Right kidney (tissue), 1 donor: Measurements from ENCODE around the gene DCLK1.

Experiments
- DNase-seq: peaks from one replicate; pipeline ENCODE4 v3.0.0-alpha.2; 2016

The DCLK1 gene

DNA sequence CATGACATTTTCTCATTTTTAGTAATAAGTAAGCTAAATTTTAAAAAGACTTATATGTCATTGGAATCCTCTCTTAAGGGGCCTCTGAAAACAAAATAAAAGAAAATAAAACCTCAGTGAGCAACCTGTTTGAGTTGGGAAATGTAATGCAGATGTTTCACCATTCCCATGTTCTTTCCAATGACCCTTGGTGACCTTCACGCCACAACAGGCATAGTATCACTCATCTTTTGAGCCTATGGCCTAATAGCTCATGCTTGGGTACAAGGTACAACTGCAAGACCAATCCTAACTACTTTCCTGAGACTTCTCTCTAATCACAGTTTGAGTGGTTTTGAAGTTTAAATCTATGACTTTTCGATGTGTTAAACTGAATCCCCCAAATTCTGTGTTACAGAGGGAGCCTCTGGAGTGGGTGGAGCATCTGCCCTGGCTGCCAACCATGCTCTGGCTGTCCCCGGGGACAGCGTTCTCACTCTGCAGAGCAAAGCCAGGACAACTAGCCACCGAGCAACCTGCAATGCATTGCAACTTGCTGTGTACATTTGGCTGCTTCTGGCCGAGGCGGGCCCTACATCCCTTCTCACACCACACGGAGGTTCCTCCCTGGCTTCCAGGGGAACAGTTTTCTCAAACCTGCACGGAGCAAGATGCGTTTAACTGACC, 346.8 kb downstream of the DCLK1 start:
- no peak for DNase-seq

DNA sequence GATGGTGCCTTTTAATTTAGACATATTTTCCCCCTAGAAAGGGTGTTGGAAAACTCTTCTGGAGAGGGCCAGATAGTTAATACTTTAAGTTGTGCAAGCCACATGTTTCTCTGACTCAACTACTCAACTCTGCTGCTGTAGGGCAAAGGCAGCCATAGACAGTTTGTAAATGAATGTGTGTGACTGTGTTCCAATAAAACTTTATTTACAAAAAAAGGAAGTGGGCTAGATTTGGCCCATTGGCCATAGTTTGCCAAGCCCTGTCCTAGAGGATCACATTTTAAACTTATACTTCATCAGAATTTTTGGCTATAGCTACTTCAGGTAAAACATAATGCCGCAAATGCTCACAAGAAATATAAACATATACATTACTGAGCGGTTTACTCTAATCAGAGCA, 348.4 kb downstream of the DCLK1 start:
- DNase-seq, result no peak

DNA sequence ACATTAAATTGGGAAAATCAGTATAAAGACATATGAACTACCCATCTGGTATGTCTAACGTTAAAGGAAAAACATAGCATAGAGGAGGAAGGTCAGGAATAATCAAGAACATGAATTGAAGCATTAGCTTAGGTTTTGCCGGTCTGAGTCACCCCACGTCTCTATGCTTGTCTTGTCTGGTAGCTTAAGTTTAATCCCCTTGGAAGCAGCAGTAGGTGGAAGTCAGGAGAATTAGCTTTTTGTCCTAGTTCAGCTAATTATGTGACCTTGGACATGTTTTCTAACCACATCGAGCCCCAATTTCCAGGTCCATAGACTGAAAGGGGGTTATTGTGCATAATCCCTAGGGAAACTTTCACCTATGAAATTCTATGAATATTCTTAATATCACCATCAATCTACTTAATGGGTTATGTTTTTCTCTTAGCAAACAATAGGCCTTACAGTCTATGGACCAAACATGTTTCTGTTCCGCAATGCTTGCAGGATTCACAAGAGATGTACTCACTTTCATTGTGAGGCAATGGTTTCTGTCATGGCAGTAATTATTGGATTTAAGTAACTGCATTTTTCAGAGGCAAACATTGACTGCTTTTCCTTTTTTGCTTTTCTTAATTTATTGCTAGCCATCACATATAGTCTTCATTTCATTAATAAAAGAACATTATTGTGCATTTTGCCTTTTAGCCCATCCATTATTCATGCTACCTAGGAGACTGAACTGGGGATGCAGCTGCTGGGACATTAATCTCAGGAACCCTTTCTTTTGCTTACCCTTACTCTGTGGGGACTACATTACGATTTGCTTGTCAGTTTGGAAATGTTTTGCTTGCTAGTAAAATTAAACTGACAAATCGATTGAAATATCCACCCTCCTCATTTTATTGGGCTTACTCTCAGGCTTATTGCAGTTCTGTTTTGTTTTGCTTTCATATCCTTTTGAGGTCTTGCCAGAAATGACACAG, 349.9 kb downstream of the DCLK1 start:
- no peak for DNase-seq

DNA sequence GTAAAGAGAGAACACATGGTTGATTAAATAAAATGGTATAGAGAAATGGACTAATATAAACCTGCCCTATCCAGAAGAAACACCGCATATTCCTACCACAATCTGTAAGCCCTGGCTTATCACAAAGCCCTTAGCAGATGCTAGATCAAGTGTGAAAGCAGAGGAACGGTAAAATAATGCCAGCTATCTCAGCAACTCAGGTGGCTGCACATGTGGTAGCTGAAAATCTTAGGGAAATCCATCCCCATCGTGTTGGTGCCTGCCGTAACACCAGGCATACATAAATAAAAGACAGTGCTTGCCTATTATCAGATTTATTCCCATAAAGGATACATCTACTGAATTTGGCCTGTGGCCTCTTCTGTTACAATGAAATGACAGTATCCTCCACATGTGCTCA, 350.6 kb downstream of the DCLK1 start:
- no peak for DNase-seq

DNA sequence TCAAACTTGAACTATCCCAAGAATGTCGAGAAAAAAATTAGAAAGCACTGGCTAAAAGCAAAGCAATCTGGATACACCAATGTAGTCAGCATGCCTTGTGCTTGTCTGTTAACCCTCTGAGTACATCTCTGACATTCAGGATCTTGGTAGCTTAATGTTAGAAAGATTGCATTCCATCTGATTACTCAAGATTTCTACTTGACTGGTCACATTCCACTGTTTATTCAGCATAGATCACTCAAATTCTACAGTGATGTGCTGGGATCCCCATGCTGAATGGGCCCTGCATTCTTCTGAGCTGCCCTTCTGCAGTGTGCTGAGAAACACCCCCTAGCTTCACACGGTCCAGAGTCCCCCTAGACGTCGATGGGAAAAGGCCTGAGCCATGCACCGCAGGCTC, 359.3 kb downstream of the DCLK1 start:
- no peak for DNase-seq

DNA sequence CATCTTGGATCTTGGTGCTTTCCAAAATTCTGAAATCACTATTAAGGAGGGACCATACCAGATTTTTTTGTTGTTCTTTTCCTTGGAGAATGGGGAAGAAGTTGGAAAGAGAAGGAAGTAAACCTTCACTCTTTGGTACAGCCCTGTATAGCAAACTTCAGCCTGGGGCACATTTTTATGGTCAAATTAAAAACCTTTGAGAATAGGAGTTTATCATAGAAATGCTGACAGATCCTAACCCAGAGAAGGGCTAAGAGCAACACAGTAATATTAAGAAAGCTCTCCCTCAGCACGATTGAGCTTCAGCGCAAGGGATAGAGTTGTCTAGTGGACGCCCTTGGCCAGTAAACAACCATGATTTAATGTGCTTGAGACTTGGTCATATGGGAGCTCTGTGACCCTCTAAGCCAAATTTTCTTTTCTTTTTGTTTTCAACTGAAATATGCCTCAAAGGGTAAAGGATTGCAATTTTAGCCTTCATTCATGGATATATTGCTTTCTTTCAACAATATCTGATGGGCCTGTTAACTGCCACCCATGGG, 360.4 kb downstream of the DCLK1 start:
- no peak for DNase-seq

DNA sequence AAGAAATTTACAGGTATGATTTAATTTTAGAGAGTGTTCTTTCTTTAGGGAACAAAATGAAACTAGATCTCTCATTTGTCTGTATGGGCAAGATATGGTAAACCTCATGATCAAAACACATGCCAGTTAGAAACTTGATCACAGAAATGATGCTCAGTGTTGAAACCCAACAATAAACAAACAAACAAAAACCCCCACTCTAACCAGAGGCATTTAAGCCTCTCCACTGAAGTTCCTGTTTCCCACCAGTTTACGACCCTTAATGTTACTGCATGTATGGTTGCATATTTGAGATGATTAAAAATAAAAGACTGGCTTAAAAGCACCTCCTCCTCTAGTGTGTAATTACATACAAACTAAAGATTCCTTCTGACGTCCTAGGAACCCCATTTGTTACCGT, 361.4 kb downstream of the DCLK1 start:
- DNase-seq, result no peak

DNA sequence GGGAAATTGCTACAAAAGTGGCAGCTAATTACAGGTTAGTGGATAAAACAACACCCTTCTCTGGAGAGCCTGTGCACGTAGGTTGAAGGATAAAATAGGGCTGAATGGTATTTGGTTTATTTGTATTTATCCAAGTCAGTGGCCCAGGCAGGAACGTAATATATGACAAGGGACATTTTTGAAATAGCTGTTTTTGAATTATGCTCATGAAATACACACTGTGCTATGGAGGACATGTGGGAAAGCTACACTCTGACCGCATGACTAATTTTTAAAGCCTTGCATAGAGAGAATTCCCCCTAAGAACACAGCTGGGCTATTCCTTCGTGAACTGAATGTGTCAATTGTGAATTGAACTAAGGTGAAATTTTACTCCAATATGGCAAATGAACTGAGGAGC, 362.6 kb downstream of the DCLK1 start:
- no peak for DNase-seq

DNA sequence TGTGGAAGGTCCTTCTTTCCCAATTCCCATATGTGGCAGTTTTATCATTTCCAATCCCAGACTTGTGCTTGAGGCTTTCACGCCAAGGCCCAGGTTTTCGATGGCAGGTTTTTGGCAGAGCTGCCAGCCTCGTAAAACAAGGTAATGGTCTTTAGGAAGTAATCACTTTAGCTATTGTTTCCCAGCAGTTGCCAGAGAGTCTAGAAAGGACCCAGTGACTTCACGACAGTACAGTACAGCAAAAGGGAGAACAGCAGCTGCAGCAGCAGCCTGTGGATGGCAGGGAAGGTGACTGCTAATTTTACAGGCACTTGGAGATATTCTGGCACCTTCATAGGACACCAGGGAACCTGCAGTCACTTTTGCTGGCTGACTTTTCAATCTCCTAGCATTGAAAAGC, 363.1 kb downstream of the DCLK1 start:
- no peak for DNase-seq

DNA sequence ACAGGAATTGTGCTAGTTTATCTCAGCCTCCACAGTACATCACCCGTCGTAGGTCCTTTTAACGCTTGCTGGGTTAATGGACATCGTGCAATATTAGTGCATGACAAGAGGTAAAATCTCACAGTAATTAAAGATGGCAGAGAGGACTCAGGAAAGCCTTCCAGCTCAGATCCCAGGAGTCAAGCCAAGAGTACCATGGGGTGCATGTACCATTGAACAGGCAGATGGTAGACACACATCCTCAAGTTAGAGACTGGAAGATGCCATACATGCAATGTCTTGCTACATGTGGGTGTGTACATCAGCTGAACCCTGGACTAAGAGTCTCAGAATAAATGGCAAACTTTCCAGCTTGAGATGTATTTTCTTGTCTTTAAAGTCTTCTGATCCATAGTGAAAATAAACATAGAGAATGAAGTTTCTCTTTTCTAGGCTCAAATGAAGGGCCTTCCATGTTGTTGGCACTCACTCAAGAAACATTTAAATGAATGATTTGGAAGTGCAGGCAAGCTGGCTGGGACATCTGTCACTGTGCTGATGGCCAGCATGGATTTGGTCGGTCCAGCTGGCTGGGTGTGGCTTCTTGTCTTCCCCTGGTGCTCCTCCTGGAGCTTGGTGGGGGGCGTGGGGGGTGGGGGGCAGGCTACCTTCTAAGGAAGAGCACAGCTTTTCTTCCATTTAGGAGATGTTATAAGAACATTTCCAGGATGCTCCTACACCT, 363.8 kb downstream of the DCLK1 start:
- DNase-seq, result no peak

DNA sequence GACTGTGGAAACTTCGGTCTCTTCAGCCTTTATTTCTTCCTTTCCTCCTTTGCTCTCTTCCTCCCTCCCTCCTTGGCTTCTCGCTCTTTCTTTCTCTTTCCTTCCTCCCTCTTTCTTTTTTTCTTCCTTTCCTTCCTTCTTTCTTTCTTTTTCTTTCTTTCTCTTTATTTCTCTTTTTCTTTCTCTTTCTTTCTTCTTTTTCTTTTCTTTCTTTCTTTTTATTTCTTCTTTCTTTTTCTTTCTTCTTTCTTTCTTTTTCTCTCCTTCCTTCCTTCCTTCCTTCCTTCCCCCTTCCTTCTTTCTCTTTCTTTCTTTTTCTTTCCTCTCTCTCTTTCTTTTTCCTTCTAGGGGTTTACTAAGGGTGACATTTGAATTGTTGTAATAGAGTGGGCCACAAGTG, 364.5 kb downstream of the DCLK1 start:
- no peak for DNase-seq

DNA sequence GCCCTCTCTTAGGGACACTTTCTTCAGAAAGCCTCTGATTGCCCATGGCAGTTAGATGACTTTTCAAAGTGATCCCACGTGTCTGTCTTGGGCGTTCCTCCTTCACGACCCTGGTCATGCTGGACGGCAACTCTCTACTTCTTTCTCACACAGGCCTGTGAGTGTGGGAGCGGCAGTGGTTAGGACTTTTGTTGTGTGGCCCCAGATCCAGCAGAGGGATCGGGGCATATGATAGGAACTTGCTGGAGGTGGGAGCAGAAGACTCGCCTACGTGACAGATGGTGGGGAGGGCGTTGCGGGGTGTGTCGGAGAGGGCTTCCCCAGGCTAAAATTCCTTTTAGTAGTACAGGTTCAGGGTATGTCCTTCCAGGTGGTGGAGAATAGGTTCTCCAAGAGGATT, 365.2 kb downstream of the DCLK1 start:
- no peak for DNase-seq

DNA sequence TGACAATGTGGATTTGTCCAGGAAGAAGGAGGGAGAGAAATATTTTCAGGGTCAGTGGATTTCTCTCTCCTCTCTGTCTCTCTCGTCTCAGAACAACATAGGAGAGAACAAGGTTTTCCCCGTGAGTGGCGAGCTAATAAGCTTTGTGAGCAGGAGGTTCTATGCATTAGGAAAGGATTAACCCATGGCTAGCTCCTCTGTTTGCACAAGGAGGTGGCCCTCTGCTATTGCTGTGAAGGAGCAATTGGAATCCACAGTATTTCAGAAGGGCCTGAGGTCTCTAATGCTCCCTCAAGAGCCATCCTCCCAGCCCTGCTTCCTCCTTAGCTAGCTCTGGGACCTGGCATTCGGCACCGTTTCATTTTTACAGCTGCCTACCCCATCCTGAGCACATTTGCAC, 365.8 kb downstream of the DCLK1 start:
- no peak for DNase-seq

DNA sequence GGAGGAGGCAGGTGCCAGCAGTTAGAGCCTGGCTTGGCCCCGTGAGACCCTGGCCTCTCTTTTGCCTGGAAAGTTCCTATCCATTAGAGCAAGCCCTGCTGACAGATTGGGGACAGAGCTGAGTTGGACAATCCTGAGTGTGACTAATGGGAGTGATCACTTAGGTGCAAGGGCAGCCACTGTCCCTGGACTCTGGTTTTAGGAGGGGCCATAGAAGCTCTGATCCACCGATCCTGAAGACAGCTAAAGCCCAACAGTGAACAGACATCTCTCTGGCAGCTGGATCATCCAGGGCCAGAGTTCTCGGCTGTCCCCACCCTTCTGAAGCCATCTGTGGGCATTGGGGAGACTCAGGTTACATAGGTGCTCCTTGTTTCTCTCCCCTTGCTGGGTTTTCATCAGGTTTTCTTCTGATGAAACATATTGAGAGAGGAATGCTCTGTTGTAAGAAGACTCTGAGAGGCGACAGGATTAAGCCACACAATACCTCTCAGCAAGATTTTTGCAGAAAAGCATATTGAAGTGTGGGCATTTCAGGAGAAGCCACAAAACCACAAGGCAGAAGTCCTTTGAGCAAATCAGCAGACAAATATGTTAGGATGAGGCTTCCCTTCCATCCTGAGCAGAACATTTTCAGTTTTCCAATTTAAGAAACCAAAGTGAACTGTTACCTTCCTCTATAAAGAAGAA, 366.7 kb downstream of the DCLK1 start:
- no peak for DNase-seq

DNA sequence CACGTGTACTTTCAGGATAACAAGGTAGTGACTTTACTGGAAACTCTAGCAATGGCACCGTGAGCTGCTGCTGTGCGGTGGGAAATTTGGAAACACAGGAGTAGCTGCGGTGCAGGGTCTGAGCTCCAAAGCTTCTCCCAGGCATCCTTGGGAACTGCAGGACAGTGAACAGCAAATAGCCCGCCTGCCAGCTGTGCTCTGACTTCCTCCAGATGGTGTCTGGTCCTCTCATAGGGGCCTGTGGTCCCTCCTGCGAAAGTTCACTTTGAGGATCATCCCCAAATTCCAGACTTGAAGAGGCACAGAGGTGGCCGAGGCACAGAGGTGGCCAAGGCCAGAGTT, 367.4 kb downstream of the DCLK1 start:
- no peak for DNase-seq

DNA sequence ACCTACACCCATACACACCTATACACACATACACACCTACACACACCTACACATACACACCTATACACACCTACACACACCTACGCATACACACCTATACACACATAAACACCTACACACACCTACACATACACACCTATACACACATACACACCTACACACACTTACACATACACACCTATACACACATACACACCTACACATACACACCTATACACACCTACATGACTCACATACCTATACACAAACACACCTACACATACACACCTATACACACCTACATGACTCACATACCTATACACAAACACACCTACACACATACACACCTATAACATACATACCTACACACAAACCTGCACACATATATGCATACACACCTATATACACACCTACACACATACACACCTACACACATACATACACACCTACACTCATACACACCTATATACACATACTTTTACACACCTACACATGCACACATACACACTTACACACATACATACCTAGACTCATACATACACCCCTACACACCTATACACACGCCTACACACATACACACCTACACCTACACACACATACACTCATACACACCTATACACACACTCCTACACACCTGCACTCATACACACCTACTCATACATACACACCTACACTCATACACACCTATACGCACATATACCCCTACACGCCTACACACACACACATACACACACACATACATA, 368.0 kb downstream of the DCLK1 start:
- no peak for DNase-seq

DNA sequence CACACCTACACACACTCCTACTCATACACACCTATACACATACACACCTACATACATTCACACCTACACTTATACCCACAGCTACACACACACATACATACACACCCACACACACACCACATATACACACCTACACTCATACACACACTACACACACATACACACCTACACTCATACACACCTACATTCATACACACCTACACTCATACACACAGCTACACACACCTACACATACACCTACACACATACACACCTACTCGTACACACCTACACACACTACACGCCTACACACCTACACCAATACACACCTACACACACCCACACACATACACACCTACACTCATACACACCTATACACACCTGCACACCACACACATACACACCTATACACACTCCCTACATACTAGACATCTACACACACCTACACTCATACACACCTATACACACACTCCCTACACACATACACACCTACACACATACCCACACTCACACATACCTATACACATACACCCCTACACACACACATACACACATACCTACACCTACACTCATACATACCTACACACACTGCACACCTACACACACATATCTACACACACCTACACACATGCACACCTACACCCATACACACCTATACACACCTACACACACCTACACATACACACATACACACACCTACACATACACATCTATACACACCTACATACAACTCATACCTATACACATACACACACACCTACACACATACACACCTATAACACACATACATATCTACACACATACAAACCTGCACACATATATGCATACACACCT, 369.5 kb downstream of the DCLK1 start:
- DNase-seq, result no peak

DNA sequence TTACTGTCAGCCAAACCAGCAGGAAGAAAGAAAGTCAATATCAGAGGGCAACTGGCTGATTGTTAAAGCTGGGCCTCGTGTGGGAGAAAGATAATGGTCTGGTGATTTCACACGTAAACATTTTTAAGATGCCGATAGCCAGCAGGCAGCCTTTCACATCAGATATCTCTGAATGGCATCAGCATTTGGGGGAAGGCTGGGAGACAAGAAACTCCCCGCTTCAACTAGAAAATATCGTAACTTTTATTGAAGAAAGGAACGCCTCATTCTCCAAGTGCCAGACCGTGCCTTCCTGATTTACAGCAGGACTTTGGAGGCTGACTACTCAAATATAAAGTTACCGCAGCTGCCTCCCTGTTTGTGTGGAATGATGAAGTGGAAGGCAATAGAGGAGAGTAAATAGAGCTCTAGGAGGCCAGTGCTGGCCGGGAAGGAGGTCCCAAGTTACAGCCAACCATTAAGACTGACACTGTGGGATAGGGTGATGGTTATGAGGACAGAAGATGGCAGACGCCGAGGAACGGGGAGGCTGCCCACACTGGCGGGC, 370.4 kb downstream of the DCLK1 start:
- DNase-seq, result peak; percentile 45

DNA sequence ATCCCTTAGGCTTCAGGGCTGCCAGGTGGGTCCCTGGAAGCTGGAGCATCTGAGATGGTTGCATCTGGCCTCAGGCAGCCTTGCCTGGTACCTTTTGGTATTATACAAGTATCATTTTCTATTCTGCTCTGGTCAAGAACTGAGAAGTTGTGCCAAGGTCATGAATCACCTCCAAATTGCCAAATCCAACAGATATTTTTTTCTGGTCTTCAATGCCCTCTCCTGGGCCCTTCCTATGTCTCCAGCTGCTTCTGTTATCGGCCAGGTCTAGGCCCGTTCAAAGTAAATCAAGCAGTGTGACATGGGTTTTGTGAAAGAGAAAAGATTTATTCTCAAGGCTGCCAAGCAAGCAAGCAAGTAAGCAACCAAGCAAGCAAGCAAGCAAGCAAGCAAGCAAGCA, 383.6 kb downstream of the DCLK1 start:
- DNase-seq, result no peak

DNA sequence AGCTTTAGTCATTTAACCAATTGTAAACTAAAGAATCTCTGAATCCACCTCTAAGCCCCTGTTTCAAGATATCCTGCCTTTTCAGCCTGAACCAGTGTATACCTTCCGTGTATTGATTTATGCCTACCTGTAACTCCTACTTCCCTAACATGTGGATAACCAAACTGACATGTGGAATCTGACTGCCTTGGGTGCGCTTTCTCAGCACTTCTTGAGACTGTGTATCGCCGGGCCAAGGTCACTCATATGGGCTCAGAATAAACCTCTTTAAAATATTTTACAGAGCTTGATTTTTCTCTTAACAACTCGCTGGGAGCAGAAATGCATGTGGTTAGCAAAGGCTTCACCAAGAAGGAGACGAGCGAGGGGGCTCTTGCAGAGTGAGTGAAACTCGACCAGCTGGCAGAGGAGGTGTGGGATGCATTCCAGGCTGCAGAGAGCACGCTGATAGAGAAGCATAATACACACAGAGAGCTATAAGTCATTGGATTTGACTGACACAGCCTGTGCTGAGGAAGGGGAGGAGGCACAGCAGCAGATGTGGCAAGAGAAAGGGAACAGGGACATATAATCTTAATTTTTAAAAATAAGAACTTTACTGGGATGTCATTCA, 386.5 kb downstream of the DCLK1 start:
- no peak for DNase-seq
